Transverse colon (tissue), 4 donors: ENCODE data around the gene ZNF423. TPM values are rescaled to one million over a fixed set of nuclear protein-coding genes. Genes with fewer than 3 reads are reported as not detected.

Experiments used
- DNase-seq: peaks from one replicate; pipeline ENCODE4 v3.0.0-alpha.2; 2019
- H3K27ac ChIP-seq, 4 donors: fragments of 200-600 bp; sonication (generic); 2 replicates each; pipeline ENCODE4 v1.5.1; 2016 to 2018; ENCODE audit warnings: inconsistent platforms in 4 of 4
- H3K27me3 ChIP-seq: fragments of 200-600 bp; sonication (generic); 2 replicates; pipeline ENCODE4 v1.5.1; 2017; ENCODE audit warnings: inconsistent platforms
- H3K36me3 ChIP-seq, 4 donors: fragments of 200-600 bp; sonication (generic); 2 replicates each; pipeline ENCODE4 v1.5.1; 2017 to 2019; ENCODE audit warnings: inconsistent platforms in 4 of 4
- H3K4me1 ChIP-seq, 4 donors: fragments of 200-600 bp; sonication (generic); 2 replicates each; pipeline ENCODE4 v1.5.1; 2017 to 2020; ENCODE audit warnings: inconsistent platforms in 4 of 4
- H3K4me3 ChIP-seq, 4 donors: fragments of 200-600 bp; sonication (generic); 1 replicate in 1 of 4; 2 replicates in 3 of 4; pipeline versions ENCODE4 v1.5.1 to v1.6.1; 2017 to 2019; ENCODE audit warnings: inconsistent platforms in 4 of 4
- H3K9me3 ChIP-seq, 2 donors: fragments of 200-600 bp; sonication (generic); 2 replicates each; pipeline ENCODE4 v1.5.1; 2017 to 2019; ENCODE audit warnings: inconsistent platforms in 2 of 2
- CTCF ChIP-seq, 5 experiments: fragments of 200-600 bp in 3 of 5; fragments of 450-650 bp in 2 of 5; sonication (generic) in 3 of 5; IDR thresholded peaks; 1 replicate in 2 of 5; 2 replicates in 3 of 5; pipeline ENCODE4 v1.5.1; 2016 to 2017; ENCODE audit warnings: antibody characterized with exemption in 5 of 5, inconsistent platforms in 3 of 5, mild to moderate bottlenecking in 2 of 5, moderate library complexity in 1 of 5
- EP300 ChIP-seq: sonication (generic); formaldehyde crosslinking; IDR thresholded peaks from one replicate; pipeline ENCODE4 v1.6.1; 2017; ENCODE audit warnings: antibody characterized with exemption, low read depth
- POLR2A ChIP-seq: fragments of 450-650 bp; IDR thresholded peaks from one replicate; pipeline ENCODE4 v1.6.1; 2016; ENCODE audit warnings: antibody characterized with exemption, mild to moderate bottlenecking, moderate library complexity
- POLR2AphosphoS5 ChIP-seq, 3 donors: sonication (generic); formaldehyde crosslinking; IDR thresholded peaks; one replicate each; pipeline ENCODE4 v1.6.1; 2016; ENCODE audit warnings: antibody characterized with exemption in 3 of 3
- WGBS, 2 donors: methylation state at CpG; one replicate each; pipeline ENCODE4 v1.1.5; 2018; ENCODE audit warnings: low coverage in 1 of 2; 5-methylcytosine and 5-hydroxymethylcytosine counted together
- in situ Hi-C, 4 donors: fragments of 200-750 bp; cut with MboI; loops; one replicate each; pipeline versions ENCODE4 v1.15.0 to v1.15.1; 2017; ENCODE audit warnings: low sequenced_read_pairs in 3 of 4, low pct_ligation_motif_present in 1 of 4, low pct_unique_long_range_greater_than_20kb in 1 of 4
- intact Hi-C: fragments of 100-400 bp; cut with DNase I; formaldehyde crosslinking; loops from one replicate; pipeline ENCODE4 v1.15.1; 2023; ENCODE audit warnings: low total_unique reads
- total RNA-seq, 4 donors: library from RNA; depleted of rRNA; stranded (reverse); fragments of >200 nt; gene quantifications; one replicate each; pipeline ENCODE4 v1.1.0, GENCODE V29; 2016

Gene ZNF423
- total RNA-seq, 4 donors from 2014 or later = 4.9 to 13.1 (median 7.2) TPM

- in situ Hi-C loops = no loop called here
- Histone ChIP-seq H3K36me3 (no peaks in the 10 kb centered on the region), H3K27me3 (no peaks in the 10 kb centered on the region), H3K4me3 (no peak overlapping the region), H3K4me1 (no peaks in the 10 kb centered on the region), H3K9me3 (no peaks in the 10 kb centered on the region), H3K27ac (no peak overlapping the region)
- intact Hi-C loops = no loop called here
- DNase-seq = no peak
- WGBS, 2 donors = 86% methylated on average over 15 of the region's 15 CpGs; no CpG with 5 or more reads in 1 of the 2 donors
- no peak for TF ChIP-seq CTCF (IDR thresholded peaks at IDR 0.05)
- TF ChIP-seq EP300 = no peak
- TF ChIP-seq POLR2A = no peak
- TF ChIP-seq POLR2AphosphoS5 (IDR thresholded peaks at IDR 0.05) = no peak
These were observed 181.5 kb downstream of the ZNF423 start for GRCh38 chr16:49674351-49674851.

- WGBS, 2 donors = 87 to 100% methylated on average over 1 to 8 of the region's 8 CpGs
These were observed 182.5 kb downstream of the ZNF423 start for GRCh38 chr16:49673442-49673841.

GRCh38 chr16:49672753-49673152 is 183.2 kb downstream of the ZNF423 start:
- Histone ChIP-seq H3K27ac (no peak overlapping the region), H3K9me3 (no peaks in the 10 kb centered on the region), H3K27me3 (no peaks in the 10 kb centered on the region), H3K36me3 (no peaks in the 10 kb centered on the region), H3K4me1 (no peaks in the 10 kb centered on the region), H3K4me3 (no peak overlapping the region)
- intact Hi-C loops = no loop called here
- 89 to 94% methylated on average over 5 to 10 of the region's 11 CpGs for WGBS, 2 donors
- TF ChIP-seq POLR2AphosphoS5 (IDR thresholded peaks at IDR 0.05) (no peak), CTCF (IDR thresholded peaks at IDR 0.05) (no peak), POLR2A (no peak), EP300 (no peak)
- in situ Hi-C loops = no loop called here
- no peak for DNase-seq

More at GRCh38 chr16:49673442-49673841, 182.5 kb downstream of the ZNF423 start:
- Histone ChIP-seq H3K27me3 (no peaks in the 10 kb centered on the region), H3K9me3 (no peaks in the 10 kb centered on the region), H3K36me3 (no peaks in the 10 kb centered on the region), H3K4me3 (no peak overlapping the region), H3K4me1 (no peaks in the 10 kb centered on the region), H3K27ac (no peak overlapping the region)
- intact Hi-C loops = no loop called here
- in situ Hi-C loops = no loop called here
- no peak for TF ChIP-seq POLR2AphosphoS5 (IDR thresholded peaks at IDR 0.05)
- no peak for TF ChIP-seq EP300
- TF ChIP-seq POLR2A = no peak
- TF ChIP-seq CTCF (IDR thresholded peaks at IDR 0.05) = no peak
- DNase-seq = no peak

- Histone ChIP-seq H3K36me3 (no peaks in the 10 kb centered on the region), H3K4me1 (no peaks in the 10 kb centered on the region), H3K27ac (no peak overlapping the region), H3K4me3 (no peak overlapping the region), H3K27me3 (no peaks in the 10 kb centered on the region), H3K9me3 (no peaks in the 10 kb centered on the region)
- intact Hi-C loops (no loop called here), in situ Hi-C loops (no loop called here)
- TF ChIP-seq EP300 (no peak), POLR2AphosphoS5 (IDR thresholded peaks at IDR 0.05) (no peak), POLR2A (no peak), CTCF (IDR thresholded peaks at IDR 0.05) (no peak)
- WGBS, 2 donors = 74% methylated on average over 12 of the region's 12 CpGs; no CpG with 5 or more reads in 1 of the 2 donors
- no peak for DNase-seq
These were observed 184.6 kb downstream of the ZNF423 start for GRCh38 chr16:49671333-49671732.
